Naive B cell (primary cell): ENCODE data around the gene BCOR. TPM values are rescaled to one million over a fixed set of nuclear protein-coding genes. Genes with fewer than 3 reads are reported as not detected.

Source experiments
- ATAC-seq, 2 donors: fragments of 150-1000 bp; cut with Tn5 transposase; 2 replicates each; pipeline ENCODE4 v1.10.0; 2021; ENCODE audit warnings: low read depth in 2 of 2, mild to moderate bottlenecking in 2 of 2, moderate library complexity in 2 of 2
- DNase-seq: peaks from one replicate; pipeline ENCODE4 v3.0.0; 2022
- H3K27ac Mint-ChIP-seq, 6 donors: one replicate each; pipeline ENCODE4 v1.8.0; 2020 to 2022; ENCODE audit warnings: mild to moderate bottlenecking in 6 of 6, mixed read lengths in 6 of 6, moderate library complexity in 5 of 6, inconsistent platforms in 2 of 6
- H3K27me3 Mint-ChIP-seq, 3 donors: one replicate each; pipeline ENCODE4 v1.8.0; 2021 to 2022; ENCODE audit warnings: mixed read lengths in 3 of 3, mild to moderate bottlenecking in 1 of 3
- H3K36me3 Mint-ChIP-seq, 2 donors: one replicate each; pipeline ENCODE4 v1.8.0; 2020 to 2022; ENCODE audit warnings: mixed read lengths in 2 of 2, inconsistent platforms in 1 of 2, mild to moderate bottlenecking in 1 of 2
- H3K4me1 Mint-ChIP-seq, 3 donors: one replicate each; pipeline ENCODE4 v1.8.0; 2020 to 2022; ENCODE audit warnings: mixed read lengths in 3 of 3, inconsistent platforms in 1 of 3, mild to moderate bottlenecking in 1 of 3, moderate library complexity in 1 of 3
- H3K4me3 Mint-ChIP-seq, 8 donors: one replicate each; pipeline ENCODE4 v1.8.0; 2020 to 2022; ENCODE audit warnings: mild to moderate bottlenecking in 8 of 8, mixed read lengths in 8 of 8, moderate library complexity in 8 of 8, inconsistent platforms in 2 of 8
- H3K9me3 Mint-ChIP-seq, 7 donors: one replicate each; pipeline ENCODE4 v1.8.0; 2020 to 2022; ENCODE audit warnings: mixed read lengths in 7 of 7, mild to moderate bottlenecking in 5 of 7, inconsistent platforms in 2 of 7, moderate library complexity in 1 of 7
- polyA plus RNA-seq, 6 donors: library from polyadenylated mRNA; unstranded; fragments of 300-500 nt; fragmentation: Illumina TruSeq; gene quantifications; one replicate each; pipeline ENCODE4 v1.2.3, GENCODE V29; 2021; ENCODE audit warnings: low read depth in 6 of 6

The BCOR gene
- polyA plus RNA-seq, 6 donors from 2014 or later = 3.4 to 15.5 (median 7.8) TPM

DNA sequence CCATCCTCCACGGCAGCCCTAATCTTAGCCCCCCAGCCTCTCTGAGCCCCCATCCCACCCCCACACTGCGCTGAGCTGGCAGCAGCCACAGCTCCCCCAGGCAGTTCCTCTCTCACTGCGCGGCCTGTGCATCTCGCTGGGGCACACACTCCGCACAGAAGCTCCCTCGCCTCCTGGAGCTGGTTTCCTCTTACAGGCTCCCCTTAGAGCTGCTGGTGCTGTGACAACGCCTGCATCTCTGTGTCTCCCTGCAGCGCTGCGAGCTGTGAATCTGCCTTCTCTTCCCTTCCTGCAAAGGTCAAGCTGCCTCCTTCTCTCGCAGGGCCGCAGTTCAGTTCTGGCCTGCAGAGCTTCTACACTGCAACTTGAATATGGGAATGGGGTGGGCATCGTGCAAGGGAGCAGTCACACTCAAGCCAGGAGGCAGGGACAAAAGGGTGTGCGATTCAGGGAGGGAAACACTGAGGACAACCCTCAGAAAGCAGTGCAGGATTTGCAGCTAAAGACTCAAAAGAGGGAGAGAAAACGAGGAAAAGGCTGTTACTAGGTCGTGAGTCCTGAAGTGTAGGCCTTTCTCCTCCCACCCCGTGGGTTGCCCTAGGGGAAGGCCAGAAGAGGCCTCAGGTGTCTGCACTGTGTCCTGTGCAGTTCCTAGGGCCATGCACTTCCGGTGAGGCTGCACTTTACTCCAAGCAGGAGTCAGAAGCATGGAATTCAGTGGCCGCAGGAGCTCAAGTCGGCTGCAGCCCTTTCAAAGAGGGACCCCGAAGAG is 87.0 kb downstream of the BCOR start:
- DNase-seq = no peak
- peak overlapping the region in 5 of 8 donors; percentile 63 to 82 (median 68) for H3K4me3 Mint-ChIP-seq
- peaks cover 24 to 39% (median 35%) of the 10 kb centered on the region in 3 donors for H3K4me1 Mint-ChIP-seq
- peaks cover 0 to 4% of the 10 kb centered on the region in 2 donors for H3K36me3 Mint-ChIP-seq
- no peak for ATAC-seq
- H3K27ac Mint-ChIP-seq = peak overlapping the region in 5 of 6 donors; percentile 13 to 87 (median 72)
- H3K9me3 Mint-ChIP-seq = peaks cover 0 to 17% (median 3%) of the 10 kb centered on the region in 7 donors
- H3K27me3 Mint-ChIP-seq = peaks cover 16 to 35% (median 26%) of the 10 kb centered on the region in 3 donors

DNA sequence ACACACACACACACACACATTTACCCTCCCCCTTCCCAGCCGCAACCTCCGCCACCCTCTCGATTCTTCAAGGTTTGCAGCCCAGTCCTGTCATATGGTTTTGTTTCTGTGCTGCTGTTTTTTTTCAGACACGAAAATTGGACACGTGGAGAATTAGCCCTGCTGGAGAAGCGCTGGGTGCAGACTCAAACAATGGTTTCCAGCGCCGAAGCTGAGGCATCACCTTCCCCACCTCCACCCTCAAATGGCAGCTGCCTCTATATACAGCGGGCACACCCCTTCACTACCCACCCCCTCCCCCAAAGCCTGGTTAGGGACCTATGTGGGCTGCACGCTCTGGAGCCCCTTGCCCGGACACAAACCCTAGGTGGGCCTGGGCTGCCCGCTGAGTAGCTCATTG is 87.9 kb downstream of the BCOR start:
- Mint-ChIP-seq H3K36me3 (no peaks in the 10 kb centered on the region), H3K27me3 (peaks cover 16 to 35% (median 32%) of the 10 kb centered on the region in 3 donors), H3K9me3 (peaks cover 0 to 13% (median 2%) of the 10 kb centered on the region in 7 donors), H3K27ac (peak overlapping the region in 2 of 6 donors; percentile 27 to 91), H3K4me3 (peak overlapping the region in 7 of 8 donors; percentile 22 to 82 (median 68)), H3K4me1 (peaks cover 22 to 43% (median 39%) of the 10 kb centered on the region in 3 donors)
- ATAC-seq (no peak), DNase-seq (no peak)

DNA sequence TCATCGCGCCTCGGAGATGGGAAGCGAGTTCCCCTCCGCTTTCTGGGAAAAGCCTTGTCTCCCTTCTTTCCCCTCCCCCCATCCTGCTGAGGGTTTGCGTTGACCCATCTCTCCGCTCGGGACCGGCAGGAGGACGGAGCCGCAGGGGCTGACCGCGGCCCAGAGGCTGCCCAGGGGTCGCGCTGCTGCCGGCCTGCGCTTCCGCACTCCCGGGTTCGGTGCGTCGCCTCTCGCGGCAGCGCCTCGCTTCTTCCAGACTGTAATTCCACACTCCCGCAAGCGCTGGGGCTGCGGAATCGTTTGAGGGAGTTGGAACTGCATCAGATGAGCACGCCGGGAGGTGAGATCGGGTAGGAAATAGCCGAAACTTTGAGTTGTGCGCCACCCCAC is 88.3 kb downstream of the BCOR start:
- no peak for DNase-seq
- H3K27ac Mint-ChIP-seq = peak overlapping the region in 1 of 6 donors; percentile 91
- no peaks in the 10 kb centered on the region for H3K36me3 Mint-ChIP-seq
- H3K9me3 Mint-ChIP-seq = peaks cover 0 to 13% (median 2%) of the 10 kb centered on the region in 7 donors
- H3K4me1 Mint-ChIP-seq = peaks cover 22 to 44% (median 39%) of the 10 kb centered on the region in 3 donors
- peaks cover 16 to 39% (median 32%) of the 10 kb centered on the region in 3 donors for H3K27me3 Mint-ChIP-seq
- peak overlapping the region in 5 of 8 donors; percentile 67 to 81 (median 68) for H3K4me3 Mint-ChIP-seq
- ATAC-seq = no peak

DNA sequence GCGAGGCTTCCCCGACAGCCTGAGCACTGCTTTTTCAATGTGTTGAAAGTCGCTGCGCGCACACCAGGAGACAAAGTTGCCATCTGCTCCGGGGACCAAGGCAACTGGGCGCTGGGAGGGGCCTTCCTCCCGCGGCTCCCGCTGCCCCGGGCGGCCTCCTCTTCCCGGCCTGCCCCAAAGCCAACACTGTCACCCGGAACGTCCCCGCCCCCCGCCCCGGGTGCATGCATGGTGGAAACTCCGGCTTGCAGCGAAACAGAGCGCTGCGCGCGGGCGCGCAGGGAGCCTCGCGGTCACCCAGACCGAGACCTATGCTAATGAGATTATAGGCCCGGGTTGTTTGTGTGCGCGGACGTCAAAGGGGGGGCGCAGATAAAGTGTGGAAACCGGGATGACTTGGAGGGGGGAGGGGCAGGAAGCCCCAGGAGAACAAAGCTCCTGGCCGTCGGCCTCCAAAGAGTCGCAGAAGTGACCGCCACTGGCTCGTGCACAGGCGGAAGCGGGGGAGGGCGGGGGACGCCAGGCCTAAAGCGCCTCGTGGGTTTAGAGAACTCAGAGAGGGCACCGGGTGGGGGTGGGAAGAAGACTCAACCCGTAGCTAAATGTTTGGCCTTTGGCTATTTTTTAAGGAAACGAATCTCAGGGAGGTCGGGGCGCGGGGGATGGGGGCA is 88.8 kb downstream of the BCOR start:
- no peak for DNase-seq
- H3K9me3 Mint-ChIP-seq = peaks cover 0 to 13% (median 2%) of the 10 kb centered on the region in 7 donors
- H3K27ac Mint-ChIP-seq = peak overlapping the region in 2 of 6 donors; percentile 37 to 88
- H3K36me3 Mint-ChIP-seq = no peaks in the 10 kb centered on the region
- H3K4me3 Mint-ChIP-seq = peak overlapping the region; percentile 66 to 89 (median 74)
- ATAC-seq = no peak
- H3K27me3 Mint-ChIP-seq = peaks cover 16 to 44% (median 36%) of the 10 kb centered on the region in 3 donors
- peaks cover 22 to 44% (median 39%) of the 10 kb centered on the region in 3 donors for H3K4me1 Mint-ChIP-seq

DNA sequence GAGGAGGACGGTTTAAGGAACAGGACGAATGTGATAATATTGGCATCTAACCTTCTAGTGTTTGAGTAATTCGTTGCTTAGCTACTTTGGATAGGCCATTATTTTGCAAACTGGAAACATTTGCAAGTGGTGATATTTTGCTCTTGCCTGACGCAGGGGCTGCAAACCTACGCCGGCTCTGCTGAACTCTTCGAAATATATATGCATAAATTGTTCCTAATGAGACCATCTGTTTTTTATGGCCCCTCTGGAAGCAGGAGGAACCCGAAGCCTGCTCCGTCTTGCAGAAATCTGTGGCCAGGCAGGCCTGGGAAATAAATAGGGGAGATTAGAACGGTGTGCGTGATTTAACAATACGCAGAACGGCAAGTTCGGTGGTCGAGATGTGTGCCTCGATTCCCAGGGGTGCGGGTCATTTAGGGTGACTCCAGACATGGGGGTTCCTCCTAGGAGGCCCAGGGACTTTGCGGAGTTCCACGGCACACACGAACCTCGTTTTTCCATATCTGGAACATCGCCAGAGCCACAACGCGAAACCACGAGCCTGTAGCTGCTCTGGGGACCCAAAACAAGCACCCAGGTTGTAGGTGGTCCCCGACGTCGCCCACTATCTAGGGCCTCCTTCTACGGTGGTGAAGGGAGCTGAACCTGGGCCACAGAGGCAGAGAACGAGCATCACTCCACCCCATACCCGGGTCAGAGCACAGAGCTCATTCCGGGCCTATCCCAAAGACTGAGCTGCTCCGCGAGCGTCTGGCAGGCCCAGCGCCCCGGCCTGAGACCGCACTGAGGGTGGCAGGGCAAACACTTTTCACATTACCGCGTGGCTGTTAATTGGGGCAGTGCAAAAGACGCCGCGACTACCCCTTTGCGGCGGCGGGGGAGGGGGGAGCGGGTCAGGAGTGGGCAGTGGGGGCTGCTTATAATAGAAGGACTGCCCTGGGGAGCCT is 89.7 kb downstream of the BCOR start:
- Mint-ChIP-seq H3K4me3 (peak overlapping the region in 5 of 8 donors; percentile 59 to 89 (median 74)), H3K27ac (peak overlapping the region in 3 of 6 donors; percentile 66 to 79 (median 78))
- no peak for ATAC-seq

DNA sequence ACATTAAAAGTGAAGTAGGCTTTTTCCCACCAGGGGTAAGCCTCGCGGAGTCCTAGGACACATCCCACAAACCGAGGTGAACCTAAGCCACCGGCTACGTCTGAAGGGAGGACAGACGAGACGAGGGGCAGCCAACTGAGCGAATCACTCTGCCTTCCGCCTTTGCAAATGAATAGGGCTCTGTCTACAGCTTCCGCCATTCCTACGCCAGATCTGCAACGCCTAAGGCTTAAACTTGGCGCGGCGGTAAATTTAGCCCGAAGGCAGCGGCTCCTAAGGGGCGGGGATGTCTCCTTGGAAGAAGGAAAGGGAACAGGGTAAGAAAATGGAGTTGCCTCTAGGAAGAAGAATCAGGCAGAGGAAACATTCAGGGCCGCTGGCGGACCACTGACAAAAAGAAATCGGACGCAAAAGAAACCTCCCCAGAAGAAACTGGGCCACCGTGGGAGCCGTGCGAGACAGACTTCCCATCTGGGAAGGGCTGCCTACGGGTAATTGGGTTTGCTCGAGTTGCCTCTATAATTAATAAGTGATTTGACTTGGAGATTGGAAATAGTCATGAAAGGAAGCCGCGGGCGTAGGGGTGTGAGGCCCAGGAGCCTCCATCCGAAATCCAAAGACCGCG is 90.5 kb downstream of the BCOR start:
- Mint-ChIP-seq H3K27me3 (peaks cover 16 to 54% (median 44%) of the 10 kb centered on the region in 3 donors), H3K27ac (peak overlapping the region in 2 of 6 donors; percentile 78 to 79), H3K4me3 (peak overlapping the region in 4 of 8 donors; percentile 49 to 86 (median 68)), H3K4me1 (peaks cover 21 to 38% (median 36%) of the 10 kb centered on the region in 3 donors), H3K36me3 (no peaks in the 10 kb centered on the region), H3K9me3 (peaks cover 0 to 13% (median 3%) of the 10 kb centered on the region in 7 donors)
- no peak for ATAC-seq
- no peak for DNase-seq

More for the DNA sequence above, 89.7 kb downstream of the BCOR start:
- Mint-ChIP-seq H3K4me1 (peaks cover 22 to 44% (median 39%) of the 10 kb centered on the region in 3 donors), H3K36me3 (no peaks in the 10 kb centered on the region), H3K27me3 (peaks cover 16 to 53% (median 44%) of the 10 kb centered on the region in 3 donors), H3K9me3 (peaks cover 0 to 13% (median 2%) of the 10 kb centered on the region in 7 donors)
- no peak for DNase-seq

DNA sequence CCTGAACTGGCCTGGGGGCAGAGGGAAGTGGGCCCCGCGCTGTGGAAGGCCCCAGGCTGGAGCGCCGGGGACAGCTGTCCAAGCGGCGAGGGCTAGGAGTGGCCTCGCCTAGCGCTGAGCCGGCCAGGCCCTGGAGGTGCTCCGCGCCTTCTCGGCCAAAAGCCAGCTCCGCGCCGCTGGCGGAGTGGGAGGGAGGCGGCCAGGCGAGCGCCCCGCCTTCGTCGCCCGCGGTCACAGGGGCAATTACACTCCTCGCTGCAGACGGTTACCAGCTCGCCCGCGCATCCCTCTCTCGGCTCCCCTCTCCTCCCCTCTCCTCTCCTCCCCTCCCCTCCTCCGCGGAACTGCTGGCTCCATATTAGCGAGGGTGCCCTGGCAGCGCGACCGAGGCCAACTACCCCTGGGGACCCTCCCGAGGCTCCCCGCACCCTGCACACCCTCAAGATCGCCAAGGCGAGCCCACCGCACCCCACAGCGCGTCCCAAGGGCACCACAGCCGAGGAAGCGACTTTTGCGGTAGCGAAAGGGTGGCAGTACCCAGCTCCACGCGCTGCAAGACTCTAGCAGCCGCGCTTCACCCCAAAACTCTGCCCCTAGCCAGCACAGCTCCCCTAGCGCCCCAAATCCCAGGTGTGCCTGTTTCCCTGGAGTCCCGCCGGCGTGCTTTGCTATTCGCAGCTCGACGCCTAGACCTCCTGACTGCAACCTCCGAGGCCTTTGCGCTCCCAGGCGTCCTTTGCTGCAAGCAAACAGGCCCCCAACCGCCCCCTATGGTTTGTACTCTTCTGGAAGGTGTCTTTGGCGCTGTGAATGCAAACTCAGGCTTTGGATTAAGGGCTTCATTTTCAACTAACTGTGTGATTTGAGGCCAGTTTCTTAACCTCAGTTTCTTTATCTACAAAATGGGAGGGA is 91.4 kb downstream of the BCOR start:
- Mint-ChIP-seq H3K4me3 (peak overlapping the region; percentile 57 to 86 (median 76)), H3K27ac (peak overlapping the region in 2 of 6 donors; percentile 55 to 84), H3K27me3 (peaks cover 20 to 54% (median 44%) of the 10 kb centered on the region in 3 donors), H3K9me3 (peaks cover 0 to 13% (median 3%) of the 10 kb centered on the region in 7 donors), H3K36me3 (no peaks in the 10 kb centered on the region), H3K4me1 (peaks cover 17 to 38% (median 30%) of the 10 kb centered on the region in 3 donors)
- ATAC-seq = peak; percentile 49 to 54
- no peak for DNase-seq

DNA sequence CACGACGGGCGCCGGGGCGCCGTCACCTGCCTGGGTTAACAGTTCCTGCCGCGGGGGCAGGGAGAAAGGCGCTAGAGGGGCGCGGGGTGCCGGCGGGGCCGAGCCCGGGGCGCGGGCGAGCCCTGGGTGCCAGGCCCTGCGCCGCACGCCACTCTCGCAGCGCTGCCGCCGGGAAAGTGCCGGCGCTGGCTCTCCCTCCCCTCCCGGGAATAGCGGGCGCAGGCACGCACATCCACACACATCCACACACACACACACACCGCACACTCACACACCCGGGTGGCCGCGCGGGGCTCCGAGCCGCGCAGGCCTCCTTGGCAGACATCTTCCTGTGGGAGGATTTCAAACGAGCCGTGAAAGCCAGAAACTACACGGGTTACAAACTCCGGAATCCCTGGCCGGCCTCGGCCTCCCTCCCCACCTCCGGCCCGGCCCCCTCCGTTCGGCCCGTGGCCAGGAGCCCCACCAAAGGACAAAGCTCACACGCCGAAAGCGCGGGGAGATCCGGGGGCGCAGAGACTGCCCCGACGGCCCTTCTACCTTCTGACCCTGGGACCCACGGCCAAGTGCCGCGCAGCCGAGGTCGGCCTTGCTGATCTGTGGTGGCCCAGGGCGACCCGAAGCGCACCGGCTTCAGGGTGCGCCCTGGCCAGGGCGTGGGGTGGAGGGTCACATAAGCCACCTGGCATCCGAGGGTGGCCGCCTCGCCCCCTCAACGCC is 92.3 kb downstream of the BCOR start:
- Mint-ChIP-seq H3K9me3 (peaks cover 0 to 13% (median 4%) of the 10 kb centered on the region in 7 donors), H3K27ac (peak overlapping the region in 2 of 6 donors; percentile 28 to 73), H3K4me1 (peaks cover 11 to 30% (median 21%) of the 10 kb centered on the region in 3 donors), H3K4me3 (peak overlapping the region; percentile 41 to 91 (median 78)), H3K27me3 (peaks cover 13 to 55% (median 48%) of the 10 kb centered on the region in 3 donors), H3K36me3 (peaks cover 0 to 5% of the 10 kb centered on the region in 2 donors)
- DNase-seq = peak; percentile 46
- peak; percentile 50 to 51 for ATAC-seq

DNA sequence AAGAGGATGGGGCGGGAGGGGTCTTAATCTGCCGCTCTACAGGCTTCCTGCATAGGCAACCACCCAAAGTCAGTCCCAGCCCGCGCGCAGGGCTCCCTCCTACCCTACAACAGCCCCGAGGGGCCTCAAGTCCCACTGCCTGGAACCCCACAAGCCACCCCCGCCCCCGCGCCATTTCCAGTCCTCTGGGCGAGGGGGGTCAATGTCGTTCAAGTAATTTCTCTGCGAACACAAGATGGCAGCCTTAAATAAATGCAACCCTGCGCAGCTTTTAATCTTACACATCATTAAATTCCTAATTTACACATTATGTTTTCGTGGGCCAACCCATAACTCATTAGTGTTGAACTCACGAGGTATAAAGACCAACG is 92.9 kb downstream of the BCOR start:
- Mint-ChIP-seq H3K4me3 (peak overlapping the region; percentile 12 to 81 (median 59)), H3K36me3 (peaks cover 0 to 6% of the 10 kb centered on the region in 2 donors), H3K9me3 (peaks cover 0 to 13% (median 4%) of the 10 kb centered on the region in 7 donors), H3K4me1 (peaks cover 10 to 24% (median 20%) of the 10 kb centered on the region in 3 donors), H3K27me3 (peaks cover 13 to 51% (median 49%) of the 10 kb centered on the region in 3 donors), H3K27ac (peak overlapping the region in 1 of 6 donors; percentile 68)
- ATAC-seq = no peak
- DNase-seq = no peak

DNA sequence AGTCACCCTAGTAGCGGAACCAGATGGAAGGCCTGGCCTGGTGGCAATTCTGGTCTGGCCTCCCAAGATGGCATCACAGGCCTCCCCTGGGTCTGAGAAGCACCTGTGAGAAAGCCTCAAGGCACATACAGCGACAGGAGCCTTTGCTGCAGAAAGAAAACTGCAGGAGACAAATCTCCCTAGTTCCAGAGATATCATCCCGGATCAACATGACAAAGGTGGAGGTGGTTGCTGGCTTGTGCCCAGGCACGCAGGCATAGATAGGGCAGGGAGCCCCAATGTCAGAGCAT is 93.6 kb downstream of the BCOR start:
- peaks cover 0 to 13% (median 4%) of the 10 kb centered on the region in 7 donors for H3K9me3 Mint-ChIP-seq
- peaks cover 14 to 51% (median 49%) of the 10 kb centered on the region in 3 donors for H3K27me3 Mint-ChIP-seq
- peak overlapping the region in 1 of 6 donors; percentile 60 for H3K27ac Mint-ChIP-seq
- DNase-seq (no peak), ATAC-seq (no peak)
- peaks cover 6 to 24% (median 16%) of the 10 kb centered on the region in 3 donors for H3K4me1 Mint-ChIP-seq
- peak overlapping the region in 4 of 8 donors; percentile 30 to 69 (median 40) for H3K4me3 Mint-ChIP-seq
- H3K36me3 Mint-ChIP-seq = peaks cover 0 to 6% of the 10 kb centered on the region in 2 donors
